GM23248 (cell line): ENCODE results near the gene NCMAP.

Experiments
- EZH2 ChIP-seq: fragments of 200-600 bp; sonication (generic); IDR thresholded peaks from 2 replicates; pipeline ENCODE4 v1.6.1; 2018; ENCODE audit warnings: antibody characterized with exemption, mild to moderate bottlenecking; ENCODE audit not compliant: insufficient read depth, poor library complexity, severe bottlenecking
- EZH2phosphoT487 ChIP-seq: fragments of 200-600 bp; sonication (generic); IDR thresholded peaks from 2 replicates; pipeline ENCODE4 v1.6.1; 2018; ENCODE audit warnings: antibody characterized with exemption, moderate library complexity, mild to moderate bottlenecking, low read depth; ENCODE audit not compliant: insufficient read depth

GRCh38 chr1:24639881-24640280, 84.0 kb downstream of the NCMAP start:
- no peak for TF ChIP-seq EZH2
- TF ChIP-seq EZH2phosphoT487, result no peak
